Spleen (tissue), 7 donors: ENCODE measurements around the gene ZNRF3.

ENCODE experiments used
- CTCF ChIP-seq, 11 experiments: fragments of 200-600 bp in 7 of 11; fragments of 450-650 bp in 4 of 11; sonication (generic) in 4 of 11; IDR thresholded peaks in 8 of 11; conservative IDR thresholded peaks in 3 of 11; 1 replicate in 7 of 11; 2 replicates in 4 of 11; pipeline versions ENCODE4 v1.4.0 to v1.8.0; 2016 to 2021; ENCODE audit warnings: antibody characterized with exemption in 11 of 11, inconsistent platforms in 4 of 11, mild to moderate bottlenecking in 1 of 11
- POLR2A ChIP-seq, 3 donors: fragments of 450-650 bp; IDR thresholded peaks; one replicate each; pipeline ENCODE4 v1.5.1; 2017; ENCODE audit warnings: antibody characterized with exemption in 3 of 3, mild to moderate bottlenecking in 1 of 3
- donor health status: DM: no; HTN: no; CAD: no; lungs with moderate emphysema.
- donor health status: DM: no; HTN: no; CAD: no.
- donor health status: DM: no; HTN: no; CAD: no.

- TF ChIP-seq CTCF (IDR thresholded peaks at IDR 0.05 in 8 of 11, conservative IDR thresholded peaks at IDR 0.05 in 3 of 11) (no peak), POLR2A (IDR thresholded peaks at IDR 0.05) (no peak)
Measured at GRCh38 chr22:29055192-29055830, 171.9 kb downstream of the ZNRF3 start.
